GM12878 (cell line): ENCODE data around the gene LRP2BP. TPM values are rescaled to one million over a fixed set of nuclear protein-coding genes. Genes with fewer than 3 reads are reported as not detected.

Experiments
- ATAC-seq: fragments of 200-7000 bp; cut with Tn5 transposase; 3 replicates; pipeline ENCODE4 v1.9.1; 2020; ENCODE audit warnings: mild to moderate bottlenecking, moderate library complexity
- BruUV-seq: library from RNA; stranded (reverse); fragments of 400-500 nt; replicated peaks from 2 replicates; lab custom pipeline; 2021; lab: Mats Ljungman, UMichigan
- CTCF ChIA-PET: fragments of 300-600 bp; sonication (Branson Sonifier 250); formaldehyde crosslinking; extraction: SDS; loops from one replicate; lab custom pipeline; 2021; ENCODE audit warnings: inconsistent platforms; lab: Yijun Ruan, JAX
- POLR2A ChIA-PET: fragments of 350-600 bp; formaldehyde crosslinking; extraction: SDS; loops from one replicate; lab custom pipeline; 2021; ENCODE audit warnings: inconsistent platforms; lab: Charles Lee
- RAD21 ChIA-PET: fragments of 300-600 bp; sonication (Branson Sonifier 250); formaldehyde crosslinking; loops from one replicate; lab custom pipeline; 2023; ENCODE audit warnings: antibody characterized with exemption; ENCODE audit not compliant: unreplicated experiment; lab: Charles Lee
- SMC1A ChIA-PET: fragments of 300-600 bp; sonication (Branson Sonifier 250); formaldehyde crosslinking; loops from one replicate; lab custom pipeline; 2023; ENCODE audit not compliant: unreplicated experiment, uncharacterized antibody; lab: Charles Lee
- DNase-seq: peaks from one replicate; pipeline ENCODE4 v3.0.0-alpha.2; 2011; ENCODE audit warnings: low read depth, low spot score
- FAIRE-seq: peaks from 3 replicates; lab custom pipeline; 2011; peaks lifted over from hg19 to GRCh38; lab: Jason Lieb, UNC
- H2AFZ ChIP-seq: 2 replicates; pipeline ENCODE4 v1.6.0; 2011; ENCODE audit warnings: low read depth, low read length, control low read depth; ENCODE audit not compliant: control insufficient read depth
- H3K27ac ChIP-seq: 2 replicates; pipeline ENCODE4 v1.5.1; 2011; ENCODE audit warnings: control low read depth; ENCODE audit not compliant: control insufficient read depth, insufficient read depth
- H3K27me3 ChIP-seq, 2 experiments: replicated peaks in 1 of 2; 2 replicates each; pipeline versions ENCODE4 v1.6.0 to v1.6.1; 2011; ENCODE audit warnings: low read length in 1 of 2; ENCODE audit not compliant: control insufficient read depth in 2 of 2, insufficient read depth in 2 of 2
- H3K36me3 ChIP-seq, 2 experiments: 2 replicates each; pipeline ENCODE4 v1.5.1; 2011; ENCODE audit warnings: low read length in 1 of 2; ENCODE audit not compliant: control insufficient read depth in 2 of 2, insufficient read depth in 2 of 2
- H3K4me1 ChIP-seq: 2 replicates; pipeline ENCODE4 v1.6.1; 2011; ENCODE audit warnings: mild to moderate bottlenecking, low read length, moderate library complexity, mixed read lengths; ENCODE audit not compliant: control insufficient read depth, insufficient read depth
- H3K4me2 ChIP-seq: 2 replicates; pipeline ENCODE4 v1.6.0; 2011; ENCODE audit warnings: control low read depth; ENCODE audit not compliant: control insufficient read depth, insufficient read depth
- H3K4me3 ChIP-seq: fragments of 200-600 bp; sonication (generic); 2 replicates; pipeline ENCODE4 v1.5.1; 2016
- H3K79me2 ChIP-seq: 2 replicates; pipeline ENCODE4 v1.6.0; 2011; ENCODE audit warnings: low read length; ENCODE audit not compliant: control insufficient read depth, insufficient read depth
- H3K9ac ChIP-seq: 2 replicates; pipeline ENCODE4 v1.8.0; 2011; ENCODE audit warnings: low read length, control low read depth, mixed read lengths; ENCODE audit not compliant: control insufficient read depth, insufficient read depth
- H3K9me3 ChIP-seq: replicated peaks from 3 replicates; pipeline ENCODE4 v1.5.1; 2011; ENCODE audit warnings: mild to moderate bottlenecking, low read length; ENCODE audit not compliant: control insufficient read depth, insufficient read depth
- H4K20me1 ChIP-seq: 2 replicates; pipeline ENCODE4 v1.6.0; 2011; ENCODE audit not compliant: control insufficient read depth, insufficient read depth
- CUX1 ChIP-seq: IDR thresholded peaks from 2 replicates; pipeline ENCODE4 v1.6.1; 2012; ENCODE audit warnings: improper control_type of control experiment, low read depth, low read length; ENCODE audit not compliant: insufficient replicate concordance
- EGR1 ChIP-seq, 2 experiments: IDR thresholded peaks; 1 replicate in 1 of 2; 2 replicates in 1 of 2; pipeline ENCODE4 v1.6.1; 2011 to 2012; ENCODE audit warnings: low read depth in 2 of 2, low read length in 2 of 2, borderline replicate concordance in 1 of 2, mild to moderate bottlenecking in 1 of 2, moderate library complexity in 1 of 2
- EZH2 ChIP-seq: IDR thresholded peaks from 2 replicates; pipeline ENCODE4 v1.6.1; 2012; ENCODE audit warnings: low read depth, mild to moderate bottlenecking, control low read depth, inconsistent platforms, low read length, borderline replicate concordance; ENCODE audit not compliant: control insufficient read depth
- HDAC2 ChIP-seq: fragments of 200-600 bp; sonication (generic); IDR thresholded peaks from 2 replicates; pipeline ENCODE4 v1.6.1; 2017
- IKZF1 ChIP-seq: fragments of 450-650 bp; conservative IDR thresholded peaks from 2 replicates; pipeline ENCODE4 v1.6.1; 2017; ENCODE audit warnings: antibody characterized with exemption, mild to moderate bottlenecking
- PAX5 ChIP-seq: IDR thresholded peaks from 2 replicates; pipeline ENCODE4 v1.6.1; 2011; ENCODE audit warnings: low read depth, low read length, borderline replicate concordance
- SMAD5 ChIP-seq: IDR thresholded peaks from 2 replicates; pipeline ENCODE4 v1.6.1; 2016; ENCODE audit warnings: antibody characterized with exemption, low read depth
- ZBED1 ChIP-seq: IDR thresholded peaks from 2 replicates; pipeline ENCODE4 v1.6.1; 2016; ENCODE audit warnings: borderline replicate concordance
- WGBS: methylation state at CpG from one replicate; pipeline ENCODE4 v1.1.6; 2016; ENCODE audit warnings: low lambda C conversion rate; ENCODE audit not compliant: insufficient replicate concordance, insufficient coverage; ENCODE audit errors: missing lambda C conversion rate; 5-methylcytosine and 5-hydroxymethylcytosine counted together
- in situ Hi-C: fragments of 300-500 bp; cut with MboI; formaldehyde crosslinking; loops from 9 replicates; pipeline ENCODE4 v1.14.3; 2018; ENCODE audit warnings: mixed read lengths
- intact Hi-C: fragments of 100-400 bp; cut with micrococcal nuclease; formaldehyde crosslinking; loops from one replicate; pipeline ENCODE4 v1.14.2; 2022; ENCODE audit not compliant: unreplicated experiment
- polyA plus RNA-seq, 11 experiments: library from polyadenylated mRNA; depleted of rRNA in 4 of 11; unstranded in 6 of 11; stranded (reverse) in 5 of 11; fragments of >200 nt; fragmentation: Nextera tagmentation in 4 of 11; fragmentation: Illumina TruSeq in 1 of 11; extraction: Ambion mirVana in 4 of 11; extraction: Trizol in 1 of 11; gene quantifications; 1 replicate in 1 of 11; 2 replicates in 10 of 11; pipeline versions ENCODE4 v1.2.1 to v1.2.3, GENCODE V29; 2011 to 2016; ENCODE audit warnings: inconsistent platforms in 2 of 11, missing spikeins in 2 of 11, low read depth in 1 of 11
- total RNA-seq, 4 experiments: library from RNA; depleted of rRNA in 3 of 4; stranded (reverse); fragments of >200 nt in 3 of 4; fragmentation: Illumina TruSeq in 1 of 4; extraction: Trizol in 1 of 4; gene quantifications; 2 replicates each; pipeline versions ENCODE4 v1.2.1 to v1.2.3, GENCODE V29; 2013 to 2021

LRP2BP gene
- total and polyA plus RNA-seq, 10 of the 15 experiments (the other 5 are each of a cell fraction or from before 2014, with no cell fraction given), result 0.27 to 5.2 (median 1.0) TPM

DNA sequence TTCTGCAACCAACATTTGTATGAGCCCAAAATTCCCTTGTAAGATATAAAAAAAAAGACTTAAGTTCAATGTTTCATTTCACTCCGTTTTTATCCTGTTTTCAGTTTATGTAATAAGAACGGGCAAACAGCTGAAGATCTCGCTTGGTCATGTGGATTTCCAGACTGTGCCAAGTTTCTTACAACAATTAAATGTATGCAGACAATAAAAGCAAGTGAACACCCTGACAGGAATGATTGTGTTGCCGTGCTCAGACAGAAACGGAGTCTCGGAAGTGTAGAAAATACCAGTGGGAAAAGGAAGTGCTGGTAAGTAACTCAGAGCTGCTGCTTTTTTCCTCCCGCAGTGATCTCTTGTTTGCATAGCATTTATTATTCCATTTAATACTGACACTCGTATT, 3.7 kb upstream of the LRP2BP start:
- Histone ChIP-seq H3K9me3 (no peaks in the 10 kb centered on the region), H3K79me2 (peaks cover 47% of the 10 kb centered on the region), H3K27me3 (no peaks in the 10 kb centered on the region), H3K4me2 (peak overlapping the region; percentile 94), H3K4me3 (peak overlapping the region; percentile 72), H3K27ac (peak overlapping the region; percentile 86), H3K36me3 (peaks cover 2 to 18% of the 10 kb centered on the region in 2 experiments; a peak in 2 of 4 replicates), H3K4me1 (0 out of 2 replicates have a peak, but pooled peaks cover 3% of the 10 kb centered on the region), H4K20me1 (no peaks in the 10 kb centered on the region), H3K9ac (peak overlapping the region; percentile 62; the same call in 1 of the 2 replicates), H2AFZ (no peak overlapping the region)
- RAD21 ChIA-PET, result interaction anchor here (1.2 to 1.9 kb wide), 2 partner anchors 90 to 92 kb away, joined by 3 to 8 read pairs; no protein-coding TSS in a partner anchor
- CTCF ChIA-PET, result interaction anchor here (1.0 to 1.5 kb wide), 2 partner anchors 96 to 198 kb away, joined by 3 to 8 read pairs; no protein-coding TSS in a partner anchor
- BruUV-seq, result no TSS peak
- POLR2A ChIA-PET, result interaction anchor here (0.6 to 7.9 kb wide), 4 partner anchors 16 to 194 kb away, joined by 3 to 60 read pairs (median 3); no protein-coding TSS in a partner anchor
- SMC1A ChIA-PET, result interaction anchor here (1.3 to 2.4 kb wide), 4 partner anchors 12 to 186 kb away, joined by 3 to 11 read pairs (median 4); no protein-coding TSS in a partner anchor
- intact Hi-C loops, result loop anchor here (5.0 kb wide), 2 partner anchors 187 to 198 kb away; no protein-coding TSS in a partner anchor
- FAIRE-seq, result no peak
- ATAC-seq, result no peak
- 69% methylated on average over 8 of the region's 8 CpGs for WGBS
- in situ Hi-C loops, result no loop called here
- TF ChIP-seq EGR1 (IDR thresholded peaks at IDR 0.05; ENCODE audit: borderline replicate concordance in 1 of 2, low read depth in 2 of 2, low read length in 2 of 2) (no peak), HDAC2 (no peak), PAX5 (no peak), ZBED1 (no peak), CUX1 (no peak), SMAD5 (no peak), EZH2 (no peak), IKZF1 (no peak)
- no peak for DNase-seq
